ENCODE results near the gene TMEM178B. TPM values are rescaled to one million over a fixed set of nuclear protein-coding genes. Genes with fewer than 3 reads are reported as not detected.
"Not testable (repeated sequence)": the region's sequence is repeated elsewhere in the genome, so short reads cannot be mapped to it uniquely, and the experiment has no call there.

TMEM178B gene
- polyA plus RNA-seq, 6 donors from 2014 or later, result not detected

DNA sequence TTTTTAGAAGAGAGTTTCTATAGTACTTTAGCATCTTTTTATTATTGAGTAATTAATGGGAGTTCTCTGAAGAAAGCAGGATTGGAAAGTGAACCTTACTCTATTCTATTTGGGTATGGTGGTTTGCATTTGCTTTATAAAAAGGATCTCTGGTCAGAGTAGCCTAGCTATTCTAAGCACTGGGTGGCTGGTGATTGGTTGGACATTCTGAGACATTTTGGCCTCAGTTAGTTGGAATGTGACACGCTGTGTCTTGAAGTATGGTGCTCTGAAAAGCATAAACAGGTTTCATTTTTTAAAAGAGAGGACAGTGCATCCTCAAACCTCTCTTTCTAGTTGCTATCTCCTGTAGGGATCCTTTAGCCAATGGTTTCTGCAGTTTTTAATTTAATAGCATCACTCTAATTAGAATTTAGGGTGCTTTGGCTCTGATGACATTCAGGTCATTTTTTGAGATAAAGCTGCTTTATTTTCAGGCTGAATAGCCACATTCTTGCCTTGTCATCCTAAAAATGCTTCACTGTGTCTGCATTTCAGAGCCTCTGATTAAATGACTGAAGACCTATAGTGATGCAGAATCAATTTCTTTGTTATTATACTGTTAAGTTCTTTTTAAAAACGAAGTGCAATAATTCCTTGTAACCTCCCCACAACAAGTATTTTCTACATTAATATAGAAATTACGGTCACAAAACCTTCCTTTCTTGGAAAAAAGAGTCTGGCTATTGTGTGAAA is 20.6 kb downstream of the TMEM178B start:
- Mint-ChIP-seq H3K27me3 (peaks cover 0 to 6% (median 0%) of the 10 kb centered on the region in 3 donors), H3K36me3 (no peaks in the 10 kb centered on the region), H3K4me3 (no peak overlapping the region), H3K27ac (no peak overlapping the region), H3K9me3 (peaks cover 0 to 6% (median 0%) of the 10 kb centered on the region in 7 donors), H3K4me1 (no peaks in the 10 kb centered on the region)
- DNase-seq (no peak), ATAC-seq (ENCODE audit: low read depth in 2 of 2) (no peak)

DNA sequence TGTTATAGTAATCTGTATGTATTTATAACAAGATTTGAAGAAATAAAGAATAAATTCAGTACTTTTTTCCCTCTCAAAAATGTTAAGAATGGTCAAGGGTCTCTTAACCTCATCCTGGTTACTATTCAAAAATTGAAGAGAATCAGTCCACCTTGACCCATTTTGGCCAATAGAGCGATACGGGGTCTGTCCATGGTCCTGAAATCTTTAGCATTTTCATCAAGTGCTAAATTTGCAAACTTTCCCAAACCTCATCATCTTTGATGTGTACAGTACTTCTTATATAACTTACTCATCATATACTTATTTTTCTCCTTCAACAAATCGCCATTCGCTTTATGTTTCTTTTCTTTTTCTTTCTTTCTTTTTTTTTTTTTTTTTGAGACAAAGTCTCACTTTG is 23.6 kb downstream of the TMEM178B start:
- no peak for ATAC-seq (ENCODE audit: low read depth in 2 of 2)
- Mint-ChIP-seq H3K36me3 (no peaks in the 10 kb centered on the region), H3K27me3 (peaks cover 0 to 6% (median 0%) of the 10 kb centered on the region in 3 donors), H3K27ac (no peak overlapping the region), H3K4me3 (no peak overlapping the region), H3K4me1 (no peaks in the 10 kb centered on the region), H3K9me3 (peaks cover 0 to 6% (median 0%) of the 10 kb centered on the region in 7 donors)
- DNase-seq, result no peak

DNA sequence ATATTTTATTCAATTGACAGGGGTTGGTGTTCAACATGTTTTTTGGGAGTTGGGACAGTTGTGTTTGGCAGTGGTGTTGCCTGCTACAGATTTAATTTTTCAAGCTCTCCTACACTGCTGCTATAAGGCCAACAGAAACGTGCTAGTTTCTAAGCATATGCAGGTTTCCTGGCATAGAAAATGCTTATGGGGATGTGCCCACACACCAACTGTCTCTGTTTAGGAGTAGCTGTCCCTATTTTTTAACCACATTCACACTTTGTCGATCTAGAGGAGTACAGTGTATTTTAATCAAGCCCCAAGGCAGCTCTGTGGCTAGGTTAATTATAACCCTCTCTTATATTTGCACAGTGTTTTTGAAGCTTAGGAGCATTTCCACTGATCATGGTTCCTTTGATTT is 28.6 kb downstream of the TMEM178B start:
- Mint-ChIP-seq H3K27ac (no peak overlapping the region), H3K4me3 (no peak overlapping the region), H3K4me1 (no peaks in the 10 kb centered on the region), H3K27me3 (peaks cover 0 to 7% (median 7%) of the 10 kb centered on the region in 3 donors), H3K9me3 (peaks cover 0 to 6% (median 0%) of the 10 kb centered on the region in 7 donors), H3K36me3 (no peaks in the 10 kb centered on the region)
- DNase-seq (no peak), ATAC-seq (ENCODE audit: low read depth in 2 of 2) (no peak)

DNA sequence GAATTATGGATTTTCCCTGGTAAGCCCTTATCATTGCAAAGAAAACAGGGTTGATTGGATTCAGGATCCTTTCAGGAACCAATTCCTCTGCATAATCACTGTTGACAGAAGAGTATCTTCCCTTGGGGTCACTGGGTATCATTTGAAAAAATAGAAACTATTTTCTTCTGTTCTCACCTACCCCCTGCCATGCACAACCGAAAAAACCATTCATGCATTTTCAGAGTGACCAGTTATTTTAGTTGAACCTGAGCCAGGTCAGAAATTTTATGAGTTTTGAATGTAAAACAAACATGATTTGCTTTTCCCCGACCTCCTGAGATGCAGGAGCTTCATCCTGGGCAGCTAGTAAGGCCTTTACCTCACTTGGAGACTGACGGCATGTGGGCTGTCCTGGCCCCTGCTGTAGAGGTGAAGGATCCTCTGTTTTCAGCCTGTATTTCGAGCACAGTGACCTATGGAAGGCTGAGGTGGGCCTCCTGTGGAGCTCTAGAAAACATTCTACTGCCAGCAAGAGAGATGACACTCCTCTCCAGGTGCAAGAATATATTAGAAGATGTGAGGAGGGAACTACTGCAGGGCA is 30.1 kb downstream of the TMEM178B start:
- Mint-ChIP-seq H3K4me3 (no peak overlapping the region), H3K36me3 (no peaks in the 10 kb centered on the region), H3K9me3 (no peaks in the 10 kb centered on the region), H3K27ac (no peak overlapping the region), H3K27me3 (peaks cover 0 to 7% (median 7%) of the 10 kb centered on the region in 3 donors), H3K4me1 (no peaks in the 10 kb centered on the region)
- DNase-seq (no peak), ATAC-seq (ENCODE audit: low read depth in 2 of 2) (no peak)

DNA sequence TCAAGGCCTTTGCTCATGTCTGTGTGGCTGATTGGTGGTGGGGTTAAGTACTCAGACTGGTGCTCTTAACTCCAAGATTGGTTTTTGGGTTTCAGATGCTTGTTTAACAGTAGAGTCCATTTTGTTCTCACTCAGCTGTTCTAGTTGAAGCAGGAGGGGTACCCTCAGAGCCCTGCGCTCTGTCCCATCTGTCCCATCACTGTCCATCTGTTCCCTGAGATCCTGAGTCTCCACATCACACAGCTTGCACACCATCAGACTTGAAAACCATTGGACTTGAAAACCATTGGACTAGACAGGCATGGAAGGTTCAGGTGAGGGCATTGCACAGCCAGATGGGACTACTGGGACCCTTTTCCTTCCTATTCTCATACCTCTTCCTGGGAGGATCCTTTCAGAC is 39.3 kb downstream of the TMEM178B start:
- Mint-ChIP-seq H3K27me3 (peaks cover 4 to 10% (median 6%) of the 10 kb centered on the region in 3 donors), H3K27ac (no peak overlapping the region), H3K36me3 (no peaks in the 10 kb centered on the region), H3K4me3 (no peak overlapping the region), H3K9me3 (peaks cover 3 to 13% (median 4%) of the 10 kb centered on the region in 7 donors), H3K4me1 (no peaks in the 10 kb centered on the region)
- no peak for DNase-seq
- ATAC-seq (ENCODE audit: low read depth in 2 of 2), result no peak

DNA sequence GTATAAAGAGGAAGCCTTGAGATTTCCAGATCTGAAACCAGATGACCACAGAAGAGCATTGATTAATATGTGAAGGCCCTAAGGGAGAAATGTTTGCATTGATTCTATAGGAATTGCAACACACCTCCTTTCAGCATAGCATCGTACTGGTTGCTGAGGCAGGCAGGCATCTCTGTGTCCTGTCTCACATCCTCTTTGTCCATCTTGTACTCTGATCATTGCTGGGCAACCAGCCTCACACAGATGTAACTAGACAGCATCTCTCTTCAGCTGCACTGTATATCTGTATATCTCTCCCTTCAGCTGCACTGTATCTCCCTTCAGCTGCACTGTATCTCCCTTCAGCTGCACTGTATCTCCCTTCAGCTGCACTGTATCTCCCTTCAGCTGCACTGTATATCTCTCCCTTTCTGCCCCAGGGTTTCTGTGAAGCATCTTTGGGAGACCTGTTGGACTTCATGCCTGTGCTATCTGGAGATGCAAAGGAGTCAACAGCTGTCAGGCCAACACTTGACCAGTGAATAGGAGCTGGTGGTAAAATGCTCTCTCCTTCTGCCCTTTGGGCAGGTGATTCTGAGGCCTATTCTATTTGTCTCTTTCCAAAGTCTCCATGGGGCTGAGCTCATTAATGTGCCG is 40.3 kb downstream of the TMEM178B start:
- ATAC-seq (ENCODE audit: low read depth in 2 of 2), result no peak
- Mint-ChIP-seq H3K9me3 (peaks cover 3 to 13% (median 6%) of the 10 kb centered on the region in 7 donors), H3K27me3 (peaks cover 8 to 17% (median 14%) of the 10 kb centered on the region in 3 donors), H3K4me3 (no peak overlapping the region), H3K27ac (peak overlapping the region in 1 of 6 donors; percentile 19), H3K36me3 (no peaks in the 10 kb centered on the region), H3K4me1 (no peaks in the 10 kb centered on the region)
- DNase-seq, result no peak

DNA sequence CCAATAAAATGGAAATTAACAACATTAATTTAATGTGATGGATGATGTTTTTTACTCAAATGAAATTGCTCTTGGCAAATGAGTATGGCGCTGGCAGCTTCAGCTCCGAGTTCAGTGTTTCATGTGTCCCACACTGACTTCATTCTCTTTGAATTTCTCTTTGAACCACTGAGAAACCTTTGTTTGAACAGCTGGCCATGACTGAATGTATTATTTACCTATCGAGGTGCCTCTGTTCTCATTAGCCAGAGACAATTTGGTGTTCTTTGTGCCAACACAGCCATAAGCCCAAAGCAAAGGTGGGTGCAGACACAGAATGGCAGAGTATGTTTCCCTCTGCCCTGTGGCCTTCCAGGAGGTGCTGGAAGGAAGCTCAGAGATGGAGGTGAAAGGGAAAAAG is 42.1 kb downstream of the TMEM178B start:
- H3K4me3 Mint-ChIP-seq, result no peak overlapping the region
- peaks cover 8 to 20% (median 19%) of the 10 kb centered on the region in 3 donors for H3K27me3 Mint-ChIP-seq
- no peaks in the 10 kb centered on the region for H3K4me1 Mint-ChIP-seq
- H3K36me3 Mint-ChIP-seq, result no peaks in the 10 kb centered on the region
- ATAC-seq (ENCODE audit: low read depth in 2 of 2), result no peak
- H3K9me3 Mint-ChIP-seq, result peaks cover 3 to 13% (median 6%) of the 10 kb centered on the region in 7 donors
- H3K27ac Mint-ChIP-seq, result no peak overlapping the region
- DNase-seq, result no peak

DNA sequence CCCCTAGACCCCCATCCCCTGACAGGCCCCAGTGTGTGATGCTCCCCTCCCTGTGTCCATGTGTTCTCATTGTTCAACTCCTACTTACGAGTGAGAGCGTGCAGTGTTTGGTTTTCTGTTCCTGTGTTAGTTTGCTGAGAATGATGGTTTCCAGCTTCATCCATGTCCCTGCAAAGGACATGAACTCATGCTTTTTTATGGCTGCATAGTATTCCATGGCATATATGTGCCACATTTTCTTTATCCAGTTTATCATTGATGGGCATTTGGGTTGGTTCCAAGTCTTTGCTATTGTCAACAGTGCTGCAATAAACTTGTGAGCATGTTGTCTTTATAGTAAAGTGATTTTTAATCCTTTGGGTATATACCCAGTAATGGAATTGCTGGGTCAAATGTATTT is 42.8 kb downstream of the TMEM178B start:
- H3K4me1 Mint-ChIP-seq; DNase-seq; H3K36me3 Mint-ChIP-seq; H3K4me3 Mint-ChIP-seq; ATAC-seq (ENCODE audit: low read depth in 2 of 2); H3K27ac Mint-ChIP-seq: not testable (repeated sequence)
- Mint-ChIP-seq H3K9me3 (peaks cover 3 to 13% (median 6%) of the 10 kb centered on the region in 7 donors), H3K27me3 (peaks cover 8 to 27% (median 26%) of the 10 kb centered on the region in 3 donors)

DNA sequence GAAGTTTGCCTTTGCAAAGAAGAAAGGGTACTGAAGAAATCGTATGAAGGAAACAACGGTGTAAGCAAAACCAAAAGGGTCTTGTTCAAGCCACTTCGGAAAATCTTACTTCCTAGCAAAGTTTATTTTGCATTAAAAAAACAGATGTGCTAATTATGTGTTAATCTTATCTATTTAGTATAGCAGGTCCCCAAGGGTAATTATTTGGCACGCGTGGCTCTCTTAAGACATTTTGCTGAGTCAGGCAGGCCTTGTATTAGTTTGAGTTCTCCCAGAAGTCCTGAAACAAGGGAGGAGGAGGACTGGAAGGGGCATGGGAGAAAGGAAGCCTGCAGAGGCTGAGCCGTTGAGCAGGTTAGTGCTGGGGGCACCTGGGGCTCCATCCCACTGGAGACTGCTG is 44.9 kb downstream of the TMEM178B start:
- Mint-ChIP-seq H3K27me3 (peaks cover 5 to 35% (median 33%) of the 10 kb centered on the region in 3 donors), H3K36me3 (no peaks in the 10 kb centered on the region), H3K4me1 (no peaks in the 10 kb centered on the region), H3K4me3 (no peak overlapping the region), H3K27ac (peak overlapping the region in 1 of 6 donors; percentile 70), H3K9me3 (peaks cover 3 to 13% (median 6%) of the 10 kb centered on the region in 7 donors)
- DNase-seq (no peak), ATAC-seq (ENCODE audit: low read depth in 2 of 2) (no peak)

DNA sequence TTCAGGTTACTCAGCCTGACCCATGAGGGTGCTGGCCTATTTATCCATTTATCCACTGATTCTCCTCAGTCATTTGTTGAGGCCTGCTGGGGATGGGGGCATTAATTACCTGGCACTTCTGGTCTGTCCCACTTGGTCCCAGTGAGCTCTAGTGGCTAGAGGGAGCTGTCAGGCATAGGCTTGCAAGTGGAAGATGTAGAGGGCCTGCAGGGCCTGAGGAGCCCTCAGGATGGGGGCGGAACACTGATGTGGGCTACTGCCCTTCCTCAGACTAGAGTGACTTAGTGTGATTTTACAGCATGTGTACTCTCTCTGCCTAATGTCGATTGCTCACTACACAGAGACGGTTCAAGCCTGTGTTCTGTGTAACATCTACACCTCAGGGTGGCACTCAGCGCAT is 45.3 kb downstream of the TMEM178B start:
- peaks cover 5 to 35% (median 33%) of the 10 kb centered on the region in 3 donors for H3K27me3 Mint-ChIP-seq
- no peak for ATAC-seq (ENCODE audit: low read depth in 2 of 2)
- H3K4me3 Mint-ChIP-seq, result no peak overlapping the region
- DNase-seq, result no peak
- H3K9me3 Mint-ChIP-seq, result peaks cover 3 to 13% (median 6%) of the 10 kb centered on the region in 7 donors
- no peaks in the 10 kb centered on the region for H3K36me3 Mint-ChIP-seq
- no peaks in the 10 kb centered on the region for H3K4me1 Mint-ChIP-seq
- H3K27ac Mint-ChIP-seq, result no peak overlapping the region

DNA sequence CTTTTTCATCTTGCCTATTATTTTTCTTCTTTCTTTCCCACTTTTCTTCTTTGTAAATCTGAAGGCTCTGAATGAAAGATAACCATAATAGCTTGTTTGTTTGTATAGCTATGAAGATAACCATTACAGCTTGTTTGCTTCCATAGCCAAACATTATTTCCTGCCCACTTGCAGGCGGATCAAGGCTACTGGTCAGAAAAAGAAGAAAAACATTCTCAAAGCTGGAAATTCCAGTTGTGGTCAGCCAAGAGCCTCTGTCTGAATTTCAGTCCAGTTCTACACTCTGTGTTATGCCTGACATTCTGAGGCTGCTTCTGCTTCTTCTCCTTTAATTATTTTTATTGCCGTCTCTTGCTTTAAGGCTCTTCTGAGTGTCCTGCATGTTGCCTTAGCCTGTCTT is 48.9 kb downstream of the TMEM178B start:
- Mint-ChIP-seq H3K36me3 (no peaks in the 10 kb centered on the region), H3K4me1 (no peaks in the 10 kb centered on the region), H3K27ac (no peak overlapping the region), H3K4me3 (no peak overlapping the region), H3K27me3 (peaks cover 13 to 46% (median 46%) of the 10 kb centered on the region in 3 donors), H3K9me3 (peaks cover 0 to 7% (median 3%) of the 10 kb centered on the region in 7 donors)
- no peak for DNase-seq
- no peak for ATAC-seq (ENCODE audit: low read depth in 2 of 2)

DNA sequence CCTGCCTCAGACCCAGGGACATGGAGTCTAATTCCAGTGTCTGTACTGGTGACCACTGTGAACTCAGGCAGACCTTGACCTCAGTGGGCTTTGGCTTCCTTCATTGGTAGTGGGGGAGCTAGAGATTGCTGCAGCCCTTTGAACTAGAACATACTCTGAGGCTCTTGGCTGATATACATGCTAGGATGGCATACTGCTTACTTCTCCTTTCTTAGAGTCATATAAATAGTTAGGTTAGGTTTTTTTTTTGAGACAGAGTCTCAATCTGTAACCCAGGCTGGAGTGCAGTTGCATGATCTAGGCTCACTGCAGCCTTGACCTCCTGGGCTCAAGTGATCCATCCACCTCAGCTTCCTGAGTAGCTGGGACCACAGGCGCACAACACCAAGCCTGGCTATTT is 49.7 kb downstream of the TMEM178B start:
- ATAC-seq (ENCODE audit: low read depth in 2 of 2) (no peak), DNase-seq (no peak)
- peaks cover 8 to 43% (median 40%) of the 10 kb centered on the region in 3 donors for H3K27me3 Mint-ChIP-seq
- no peaks in the 10 kb centered on the region for H3K4me1 Mint-ChIP-seq
- no peak overlapping the region for H3K27ac Mint-ChIP-seq
- H3K9me3 Mint-ChIP-seq, result peaks cover 0 to 4% (median 3%) of the 10 kb centered on the region in 7 donors
- H3K36me3 Mint-ChIP-seq, result no peaks in the 10 kb centered on the region
- no peak overlapping the region for H3K4me3 Mint-ChIP-seq

DNA sequence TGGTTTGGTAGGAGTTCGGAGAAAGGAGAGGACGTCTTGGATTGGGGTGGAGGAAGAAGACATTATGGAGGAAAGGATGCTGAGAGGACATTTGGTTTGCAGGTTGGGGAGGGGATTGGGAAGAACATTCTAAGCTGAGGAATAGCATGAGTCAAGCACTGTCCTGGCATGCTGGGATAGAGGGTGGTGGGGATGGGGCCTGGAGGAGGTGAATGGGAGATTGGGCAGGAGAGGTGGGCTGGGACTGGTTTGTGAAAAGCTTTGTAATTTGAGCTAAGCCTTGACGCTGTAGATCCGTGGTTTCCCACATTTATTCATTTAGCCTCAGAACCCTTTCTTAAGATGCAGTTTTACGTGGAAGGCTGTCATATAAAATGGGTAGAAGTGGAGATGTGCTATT is 52.2 kb downstream of the TMEM178B start:
- H3K36me3 Mint-ChIP-seq, result no peaks in the 10 kb centered on the region
- no peak overlapping the region for H3K4me3 Mint-ChIP-seq
- peaks cover 0 to 4% (median 2%) of the 10 kb centered on the region in 7 donors for H3K9me3 Mint-ChIP-seq
- ATAC-seq (ENCODE audit: low read depth in 2 of 2) (no peak), DNase-seq (no peak)
- peaks cover 16 to 52% (median 39%) of the 10 kb centered on the region in 3 donors for H3K27me3 Mint-ChIP-seq
- H3K27ac Mint-ChIP-seq, result no peak overlapping the region
- no peaks in the 10 kb centered on the region for H3K4me1 Mint-ChIP-seq

DNA sequence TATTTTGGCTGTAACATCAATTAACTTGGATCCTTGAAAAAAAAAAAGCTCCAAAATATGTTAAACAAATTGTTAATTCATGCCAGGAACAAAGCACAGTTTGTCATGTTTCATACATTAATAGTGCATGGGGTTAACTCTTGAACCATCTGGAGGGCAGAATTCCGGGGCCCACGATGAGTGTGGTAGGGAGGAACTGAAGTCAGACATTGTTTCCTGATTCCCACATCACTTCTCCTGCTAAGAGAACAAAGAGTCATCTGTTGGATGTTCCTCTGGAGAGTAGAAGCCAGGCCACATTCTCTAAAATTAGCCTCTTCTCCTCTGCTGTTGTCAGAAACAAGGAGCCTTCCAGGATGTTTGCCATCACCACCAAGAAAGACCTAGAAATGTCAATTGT is 54.6 kb downstream of the TMEM178B start:
- ATAC-seq (ENCODE audit: low read depth in 2 of 2) (no peak), DNase-seq (no peak)
- Mint-ChIP-seq H3K9me3 (peaks cover 0 to 16% (median 10%) of the 10 kb centered on the region in 7 donors), H3K4me1 (no peaks in the 10 kb centered on the region), H3K27me3 (peaks cover 16 to 53% (median 32%) of the 10 kb centered on the region in 3 donors), H3K4me3 (no peak overlapping the region), H3K36me3 (peaks cover 0 to 11% of the 10 kb centered on the region in 2 donors), H3K27ac (no peak overlapping the region)
